Ovary (tissue), 3 donors: ENCODE results near the gene C7orf25.

ENCODE experiments used
- EP300 ChIP-seq: sonication (generic); formaldehyde crosslinking; IDR thresholded peaks from one replicate; pipeline ENCODE4 v1.6.1; 2017; ENCODE audit warnings: antibody characterized with exemption
- POLR2A ChIP-seq: fragments of 450-650 bp; IDR thresholded peaks from one replicate; pipeline ENCODE4 v1.6.1; 2017; ENCODE audit warnings: antibody characterized with exemption, mild to moderate bottlenecking, moderate library complexity
- TF ChIP-seq, protein P1 (sequence below), 3 donors: fragments of 450-650 bp in 2 of 3; fragments of 200-600 bp in 1 of 3; IDR thresholded peaks; one replicate each; pipeline versions ENCODE4 v1.5.1 to v1.8.0; 2016 to 2022; ENCODE audit warnings: antibody characterized with exemption in 3 of 3, mild to moderate bottlenecking in 1 of 3
- donor health status: DM: no; HTN: no; CAD: no.

DNA sequence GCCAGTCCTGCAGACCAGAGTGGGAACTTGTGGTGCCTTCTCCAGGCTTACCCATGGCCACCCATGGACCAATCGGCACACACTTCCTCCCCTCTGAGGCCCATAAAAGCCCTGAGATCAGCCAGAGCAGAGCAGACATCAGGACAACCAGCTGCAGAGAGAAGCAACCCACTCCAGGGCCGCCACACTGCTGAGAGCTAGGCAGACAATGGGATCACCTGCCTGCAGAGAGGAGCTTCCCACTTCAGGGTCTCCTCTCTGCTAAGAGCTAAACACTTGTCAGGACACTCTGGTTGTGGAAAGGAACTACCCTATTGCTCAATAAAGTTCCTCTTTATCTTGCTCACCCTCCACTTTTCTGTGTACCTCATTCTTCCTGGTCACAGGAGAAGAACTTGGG, 34.0 kb downstream of the C7orf25 start:
- TF ChIP-seq, protein P1, sequence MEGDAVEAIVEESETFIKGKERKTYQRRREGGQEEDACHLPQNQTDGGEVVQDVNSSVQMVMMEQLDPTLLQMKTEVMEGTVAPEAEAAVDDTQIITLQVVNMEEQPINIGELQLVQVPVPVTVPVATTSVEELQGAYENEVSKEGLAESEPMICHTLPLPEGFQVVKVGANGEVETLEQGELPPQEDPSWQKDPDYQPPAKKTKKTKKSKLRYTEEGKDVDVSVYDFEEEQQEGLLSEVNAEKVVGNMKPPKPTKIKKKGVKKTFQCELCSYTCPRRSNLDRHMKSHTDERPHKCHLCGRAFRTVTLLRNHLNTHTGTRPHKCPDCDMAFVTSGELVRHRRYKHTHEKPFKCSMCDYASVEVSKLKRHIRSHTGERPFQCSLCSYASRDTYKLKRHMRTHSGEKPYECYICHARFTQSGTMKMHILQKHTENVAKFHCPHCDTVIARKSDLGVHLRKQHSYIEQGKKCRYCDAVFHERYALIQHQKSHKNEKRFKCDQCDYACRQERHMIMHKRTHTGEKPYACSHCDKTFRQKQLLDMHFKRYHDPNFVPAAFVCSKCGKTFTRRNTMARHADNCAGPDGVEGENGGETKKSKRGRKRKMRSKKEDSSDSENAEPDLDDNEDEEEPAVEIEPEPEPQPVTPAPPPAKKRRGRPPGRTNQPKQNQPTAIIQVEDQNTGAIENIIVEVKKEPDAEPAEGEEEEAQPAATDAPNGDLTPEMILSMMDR (IDR thresholded peaks at IDR 0.05), result no peak
- TF ChIP-seq POLR2A (no peak), EP300 (no peak)
